Breast epithelium (tissue), 3 donors: Measurements from ENCODE around the gene WWP2.

Experiments
- CTCF ChIP-seq, 3 donors: fragments of 450-650 bp; IDR thresholded peaks; one replicate each; pipeline ENCODE4 v1.5.1; 2016 to 2017; ENCODE audit warnings: antibody characterized with exemption in 3 of 3, mild to moderate bottlenecking in 3 of 3, moderate library complexity in 3 of 3
- POLR2AphosphoS5 ChIP-seq, 3 donors: sonication (generic); formaldehyde crosslinking; IDR thresholded peaks; one replicate each; pipeline ENCODE4 v1.6.1; 2017; ENCODE audit warnings: antibody characterized with exemption in 3 of 3

DNA sequence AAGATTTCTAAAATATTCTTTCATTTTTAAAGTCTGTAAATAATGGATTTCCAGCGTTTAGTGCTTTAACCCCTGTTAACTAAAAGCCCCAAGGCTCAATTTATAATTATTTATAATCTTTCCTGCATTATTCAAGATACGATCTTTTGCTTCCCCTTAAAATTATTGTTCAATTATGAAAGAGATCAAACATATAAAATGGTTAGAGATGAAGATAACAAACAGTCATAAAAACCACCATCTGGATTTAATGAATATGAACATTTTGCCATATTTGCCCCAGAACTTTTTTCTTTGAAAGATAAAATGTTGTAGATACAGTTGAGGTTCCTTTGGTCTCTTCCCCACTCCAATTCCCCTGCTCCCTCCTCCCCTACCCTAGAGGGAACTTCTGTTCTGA is 17.6 kb downstream of the WWP2 start:
- no peak for TF ChIP-seq CTCF (IDR thresholded peaks at IDR 0.05)
- TF ChIP-seq POLR2AphosphoS5 (IDR thresholded peaks at IDR 0.05): no peak
